SJSA1 (cell line): ENCODE data around the gene DAB2IP. TPM values are rescaled to one million over a fixed set of nuclear protein-coding genes. Genes with fewer than 3 reads are reported as not detected.

ENCODE experiments used
- DNase-seq, 2 experiments: peaks; one replicate each; pipeline ENCODE4 v3.0.0-alpha.2; 2015 to 2020; ENCODE audit warnings: low spot score in 2 of 2, low read depth in 1 of 2
- H3K27ac ChIP-seq: fragments of 250-450 bp; sonication (Bioruptor Pico); 2 replicates; pipeline ENCODE4 v1.5.1; 2020; ENCODE audit warnings: mild to moderate bottlenecking, moderate library complexity
- H3K27me3 ChIP-seq: fragments of 250-450 bp; sonication (Bioruptor Pico); replicated peaks from 2 replicates; pipeline ENCODE4 v1.5.1; 2020; ENCODE audit warnings: mild to moderate bottlenecking, moderate library complexity
- H3K36me3 ChIP-seq: fragments of 250-450 bp; sonication (Bioruptor Pico); 2 replicates; pipeline ENCODE4 v1.5.1; 2020; ENCODE audit warnings: mild to moderate bottlenecking
- H3K4me1 ChIP-seq: fragments of 250-450 bp; sonication (Bioruptor Pico); replicated peaks from 2 replicates; pipeline ENCODE4 v1.6.1; 2021; ENCODE audit warnings: mild to moderate bottlenecking
- H3K4me3 ChIP-seq: fragments of 250-450 bp; sonication (Bioruptor Pico); 2 replicates; pipeline ENCODE4 v1.5.1; 2020; ENCODE audit warnings: mild to moderate bottlenecking
- H3K9me3 ChIP-seq: fragments of 250-450 bp; sonication (Bioruptor Pico); replicated peaks from 2 replicates; pipeline ENCODE4 v1.5.1; 2020; ENCODE audit warnings: mild to moderate bottlenecking
- total RNA-seq: library from RNA; depleted of rRNA; stranded (reverse); fragments of >200 nt; shearing (Covaris generic); gene quantifications from 2 replicates; pipeline ENCODE4 v1.2.3, GENCODE V29; 2014

Gene DAB2IP
- total RNA-seq, 1 experiment from 2014 or later, result 2.8 TPM

GRCh38 chr9:121809356-121810050 lies 158.1 kb downstream of the DAB2IP start:
- DNase-seq, result no peak
- H3K9me3 ChIP-seq, result no peaks in the 10 kb centered on the region
- no peaks in the 10 kb centered on the region for H3K36me3 ChIP-seq
- H3K27me3 ChIP-seq, result no peaks in the 10 kb centered on the region
- no peak overlapping the region for H3K4me3 ChIP-seq
- no peak overlapping the region for H3K27ac ChIP-seq
- H3K4me1 ChIP-seq, result no peaks in the 10 kb centered on the region

GRCh38 chr9:121810489-121810888 lies 159.1 kb downstream of the DAB2IP start:
- no peak overlapping the region for H3K27ac ChIP-seq
- H3K9me3 ChIP-seq, result no peaks in the 10 kb centered on the region
- no peaks in the 10 kb centered on the region for H3K4me1 ChIP-seq
- DNase-seq, result no peak
- no peaks in the 10 kb centered on the region for H3K27me3 ChIP-seq
- H3K4me3 ChIP-seq, result no peak overlapping the region
- H3K36me3 ChIP-seq, result no peaks in the 10 kb centered on the region

GRCh38 chr9:121811140-121811539 lies 159.7 kb downstream of the DAB2IP start:
- no peak for DNase-seq
- Histone ChIP-seq H3K4me3 (no peak overlapping the region), H3K36me3 (no peaks in the 10 kb centered on the region), H3K27me3 (no peaks in the 10 kb centered on the region), H3K27ac (no peak overlapping the region), H3K4me1 (no peaks in the 10 kb centered on the region), H3K9me3 (no peaks in the 10 kb centered on the region)

GRCh38 chr9:121811751-121812150 lies 160.3 kb downstream of the DAB2IP start:
- no peaks in the 10 kb centered on the region for H3K27me3 ChIP-seq
- no peak overlapping the region for H3K4me3 ChIP-seq
- no peak overlapping the region for H3K27ac ChIP-seq
- no peaks in the 10 kb centered on the region for H3K9me3 ChIP-seq
- no peak for DNase-seq
- H3K36me3 ChIP-seq, result no peaks in the 10 kb centered on the region
- H3K4me1 ChIP-seq, result no peaks in the 10 kb centered on the region

- Histone ChIP-seq H3K9me3 (no peaks in the 10 kb centered on the region), H3K4me3 (no peak overlapping the region), H3K36me3 (no peaks in the 10 kb centered on the region), H3K4me1 (no peaks in the 10 kb centered on the region), H3K27me3 (no peaks in the 10 kb centered on the region), H3K27ac (no peak overlapping the region)
- DNase-seq, result no peak
Observed at GRCh38 chr9:121812159-121812735, 160.8 kb downstream of the DAB2IP start.

GRCh38 chr9:121813519-121814210 lies 162.2 kb downstream of the DAB2IP start:
- Histone ChIP-seq H3K9me3 (no peaks in the 10 kb centered on the region), H3K27ac (no peak overlapping the region), H3K4me1 (no peaks in the 10 kb centered on the region), H3K27me3 (no peaks in the 10 kb centered on the region), H3K4me3 (no peak overlapping the region), H3K36me3 (no peaks in the 10 kb centered on the region)
- no peak for DNase-seq

GRCh38 chr9:121814594-121814993 lies 163.2 kb downstream of the DAB2IP start:
- no peaks in the 10 kb centered on the region for H3K4me1 ChIP-seq
- DNase-seq, result no peak

GRCh38 chr9:121815084-121815483 lies 163.7 kb downstream of the DAB2IP start:
- Histone ChIP-seq H3K4me3 (no peak overlapping the region), H3K4me1 (no peaks in the 10 kb centered on the region), H3K27me3 (no peaks in the 10 kb centered on the region), H3K27ac (no peak overlapping the region), H3K9me3 (no peaks in the 10 kb centered on the region), H3K36me3 (no peaks in the 10 kb centered on the region)
- DNase-seq, result no peak

More at GRCh38 chr9:121814594-121814993, 163.2 kb downstream of the DAB2IP start:
- Histone ChIP-seq H3K27ac (no peak overlapping the region), H3K9me3 (no peaks in the 10 kb centered on the region), H3K27me3 (no peaks in the 10 kb centered on the region), H3K4me3 (no peak overlapping the region), H3K36me3 (no peaks in the 10 kb centered on the region)

- no peaks in the 10 kb centered on the region for H3K9me3 ChIP-seq
- no peak overlapping the region for H3K4me3 ChIP-seq
- no peaks in the 10 kb centered on the region for H3K36me3 ChIP-seq
- DNase-seq, result no peak
- no peaks in the 10 kb centered on the region for H3K4me1 ChIP-seq
- no peak overlapping the region for H3K27ac ChIP-seq
- H3K27me3 ChIP-seq, result no peaks in the 10 kb centered on the region
Observed at GRCh38 chr9:121815546-121816448, 164.4 kb downstream of the DAB2IP start.

GRCh38 chr9:121816449-121816817 lies 165.0 kb downstream of the DAB2IP start:
- H3K36me3 ChIP-seq, result no peaks in the 10 kb centered on the region
- DNase-seq, result no peak

GRCh38 chr9:121816845-121817450 lies 165.5 kb downstream of the DAB2IP start:
- Histone ChIP-seq H3K36me3 (no peaks in the 10 kb centered on the region), H3K9me3 (no peaks in the 10 kb centered on the region), H3K27ac (no peak overlapping the region), H3K4me1 (no peaks in the 10 kb centered on the region), H3K4me3 (no peak overlapping the region), H3K27me3 (no peaks in the 10 kb centered on the region)
- no peak for DNase-seq

More at GRCh38 chr9:121816449-121816817, 165.0 kb downstream of the DAB2IP start:
- no peak overlapping the region for H3K27ac ChIP-seq
- no peaks in the 10 kb centered on the region for H3K9me3 ChIP-seq
- H3K4me1 ChIP-seq, result no peaks in the 10 kb centered on the region
- no peak overlapping the region for H3K4me3 ChIP-seq
- no peaks in the 10 kb centered on the region for H3K27me3 ChIP-seq

- Histone ChIP-seq H3K27me3 (no peaks in the 10 kb centered on the region), H3K27ac (no peak overlapping the region), H3K36me3 (no peaks in the 10 kb centered on the region), H3K9me3 (no peaks in the 10 kb centered on the region), H3K4me3 (no peak overlapping the region), H3K4me1 (no peaks in the 10 kb centered on the region)
- no peak for DNase-seq
Observed at GRCh38 chr9:121817476-121817875, 166.0 kb downstream of the DAB2IP start.

- Histone ChIP-seq H3K4me1 (no peaks in the 10 kb centered on the region), H3K27me3 (no peaks in the 10 kb centered on the region), H3K27ac (no peak overlapping the region), H3K9me3 (no peaks in the 10 kb centered on the region), H3K4me3 (no peak overlapping the region), H3K36me3 (no peaks in the 10 kb centered on the region)
- no peak for DNase-seq
Observed at GRCh38 chr9:121818016-121818661, 166.7 kb downstream of the DAB2IP start.
